A204.1 (cell line): ENCODE results near the gene MRPL39.
"Not testable (repeated sequence)": the region's sequence is repeated elsewhere in the genome, so short reads cannot be mapped to it uniquely, and the experiment has no call there.

ENCODE experiments used
- FAIRE-seq: peaks from 2 replicates; lab custom pipeline; 2012; peaks lifted over from hg19 to GRCh38; lab: Jason Lieb, UNC

Gene MRPL39

GRCh38 chr21:25607151-25608043 is at the start of gene MRPL39:
TSS of gene MRPL39 (minus strand) at chr21:25607481. CDS start at chr21:25607475, 6 bp downstream.
- FAIRE-seq: no peak

- no peak for FAIRE-seq
Measured at GRCh38 chr21:25656412-25656811, 49.1 kb upstream of the MRPL39 start.

- no peak for FAIRE-seq
Measured at GRCh38 chr21:25649146-25649545, 41.9 kb upstream of the MRPL39 start.

GRCh38 chr21:25647647-25648046 is 40.4 kb upstream of the MRPL39 start:
- no peak for FAIRE-seq

GRCh38 chr21:25646474-25646873 is 39.2 kb upstream of the MRPL39 start:
- FAIRE-seq: no peak

- no peak for FAIRE-seq
Measured at GRCh38 chr21:25643486-25643885, 36.2 kb upstream of the MRPL39 start.

- no peak for FAIRE-seq
Measured at GRCh38 chr21:25640943-25641292, 33.6 kb upstream of the MRPL39 start.

GRCh38 chr21:25640202-25640942 is 33.1 kb upstream of the MRPL39 start:
- FAIRE-seq: no peak

GRCh38 chr21:25639551-25640201 is 32.4 kb upstream of the MRPL39 start:
- FAIRE-seq: no peak

GRCh38 chr21:25638660-25639550 is 31.6 kb upstream of the MRPL39 start, which contains the start of gene JAM2:
TSS of gene JAM2 (plus strand) at chr21:25639258. CDS start at chr21:25639822, 564 bp downstream.
- peak; percentile 72 for FAIRE-seq

GRCh38 chr21:25637851-25638659 is 30.8 kb upstream of the MRPL39 start:
- FAIRE-seq: no peak

- FAIRE-seq: no peak
Measured at GRCh38 chr21:25636727-25637126, 29.4 kb upstream of the MRPL39 start.

GRCh38 chr21:25635310-25635709 is 28.0 kb upstream of the MRPL39 start:
- no peak for FAIRE-seq

- no peak for FAIRE-seq
Measured at GRCh38 chr21:25632296-25632695, 25.0 kb upstream of the MRPL39 start.

GRCh38 chr21:25626757-25627156 is 19.5 kb upstream of the MRPL39 start:
- no peak for FAIRE-seq

- FAIRE-seq: not testable (repeated sequence)
Measured at GRCh38 chr21:25625776-25626555, 18.7 kb upstream of the MRPL39 start.

- no peak for FAIRE-seq
Measured at GRCh38 chr21:25625036-25625435, 17.8 kb upstream of the MRPL39 start.

GRCh38 chr21:25624511-25624910 is 17.2 kb upstream of the MRPL39 start:
- no peak for FAIRE-seq

- FAIRE-seq: no peak
Measured at GRCh38 chr21:25619198-25619597, 11.9 kb upstream of the MRPL39 start.

GRCh38 chr21:25615880-25616279 is 8.6 kb upstream of the MRPL39 start:
- FAIRE-seq: no peak
